Left ventricle myocardium inferior (tissue), 1 donor: ENCODE measurements around the gene BIK. TPM values are rescaled to one million over a fixed set of nuclear protein-coding genes. Genes with fewer than 3 reads are reported as not detected.

Experiments
- DNase-seq: peaks from one replicate; pipeline ENCODE4 v3.0.0-alpha.2; 2020
- H3K27ac ChIP-seq: fragments of 200-600 bp; replicated peaks from 2 replicates; pipeline ENCODE4 v1.8.0; 2021
- H3K27me3 ChIP-seq: fragments of 200-600 bp; 2 replicates; pipeline ENCODE4 v1.8.0; 2021; ENCODE audit warnings: low read depth
- H3K36me3 ChIP-seq: fragments of 200-600 bp; 2 replicates; pipeline ENCODE4 v1.8.0; 2021
- H3K4me1 ChIP-seq: fragments of 200-600 bp; 2 replicates; pipeline ENCODE4 v1.8.0; 2021
- H3K4me3 ChIP-seq: fragments of 200-600 bp; 2 replicates; pipeline ENCODE4 v1.8.0; 2021; ENCODE audit warnings: mild to moderate bottlenecking, moderate library complexity
- H3K9me3 ChIP-seq: fragments of 200-600 bp; replicated peaks from 2 replicates; pipeline ENCODE4 v1.8.0; 2021
- CTCF ChIP-seq: fragments of 200-600 bp; IDR thresholded peaks from 2 replicates; pipeline ENCODE4 v1.8.0; 2021; ENCODE audit warnings: antibody characterized with exemption, mild to moderate bottlenecking, borderline replicate concordance
- intact Hi-C: fragments of 100-400 bp; cut with micrococcal nuclease; formaldehyde crosslinking; loops from one replicate; pipeline ENCODE4 v1.11.0; 2022
- total RNA-seq: library from RNA; stranded (reverse); fragmentation: NEBNext Ultra II Directional; extraction: Animal tissue kit (Norgen Biotek cat#: 25700); gene quantifications from one replicate; pipeline ENCODE4 v1.2.1, GENCODE V29; 2021
- donor health status: DM: no; HTN: yes; CAD: no; lungs with severe emphysema.

Gene BIK
- total RNA-seq, 1 donor from 2014 or later = 0.41 TPM

- Histone ChIP-seq H3K36me3 (no peaks in the 10 kb centered on the region), H3K9me3 (no peaks in the 10 kb centered on the region), H3K4me3 (peak overlapping the region; percentile 84), H3K27me3 (no peaks in the 10 kb centered on the region), H3K4me1 (peaks cover 31% of the 10 kb centered on the region), H3K27ac (peak overlapping the region; percentile 89)
- DNase-seq = no peak
- intact Hi-C loops = no loop called here
- no peak for TF ChIP-seq CTCF
Observed at GRCh38 chr22:43150731-43151206, 40.2 kb downstream of the BIK start.

GRCh38 chr22:43151251-43152002 lies 40.9 kb downstream of the BIK start, which contains the start of gene TSPO:
TSPO (plus strand) TSS chr22:43151559; CDS start chr22:43159239, 7,680 bp downstream.
- TF ChIP-seq CTCF = no peak
- H3K36me3 ChIP-seq = no peaks in the 10 kb centered on the region

GRCh38 chr22:43152003-43152356 lies 41.4 kb downstream of the BIK start:
- TF ChIP-seq CTCF = no peak
- H3K4me1 ChIP-seq = peaks cover 31% of the 10 kb centered on the region
- peak overlapping the region; percentile 89 for H3K27ac ChIP-seq
- no peaks in the 10 kb centered on the region for H3K36me3 ChIP-seq
- H3K4me3 ChIP-seq = peak overlapping the region; percentile 84
- H3K9me3 ChIP-seq = no peaks in the 10 kb centered on the region
- DNase-seq = no peak
- H3K27me3 ChIP-seq = no peaks in the 10 kb centered on the region
- intact Hi-C loops = no loop called here

More at GRCh38 chr22:43151251-43152002, 40.9 kb downstream of the BIK start, which contains the start of gene TSPO:
- no peaks in the 10 kb centered on the region for H3K27me3 ChIP-seq
- intact Hi-C loops = no loop called here
- H3K27ac ChIP-seq = peak within 1 kb of the TSS; percentile 89
- peak; percentile 85 for DNase-seq
- peaks cover 31% of the 10 kb centered on the region for H3K4me1 ChIP-seq
- H3K9me3 ChIP-seq = no peaks in the 10 kb centered on the region
- peak within 1 kb of the TSS; percentile 84 for H3K4me3 ChIP-seq

- H3K4me3 ChIP-seq = peak overlapping the region; percentile 84
- H3K36me3 ChIP-seq = no peaks in the 10 kb centered on the region
- peaks cover 31% of the 10 kb centered on the region for H3K4me1 ChIP-seq
- intact Hi-C loops = no loop called here
- H3K9me3 ChIP-seq = no peaks in the 10 kb centered on the region
- H3K27ac ChIP-seq = peak overlapping the region; percentile 89
- DNase-seq = peak; percentile 79
- H3K27me3 ChIP-seq = no peaks in the 10 kb centered on the region
- no peak for TF ChIP-seq CTCF
Observed at GRCh38 chr22:43152357-43153071, 42.0 kb downstream of the BIK start.

GRCh38 chr22:43153899-43154298 lies 43.3 kb downstream of the BIK start:
- TF ChIP-seq CTCF = no peak
- intact Hi-C loops = no loop called here
- H3K36me3 ChIP-seq = no peaks in the 10 kb centered on the region
- peaks cover 43% of the 10 kb centered on the region for H3K4me1 ChIP-seq
- no peaks in the 10 kb centered on the region for H3K9me3 ChIP-seq
- no peaks in the 10 kb centered on the region for H3K27me3 ChIP-seq
- H3K4me3 ChIP-seq = no peak overlapping the region
- H3K27ac ChIP-seq = no peak overlapping the region
- DNase-seq = no peak
